GM23338 (cell line): ENCODE results near the gene BLZF1.

Experiments used
- POLR2AphosphoS5 ChIP-seq: IDR thresholded peaks from 2 replicates; pipeline ENCODE4 v1.6.1; 2016; ENCODE audit warnings: antibody characterized with exemption, low read depth
- REST ChIP-seq: IDR thresholded peaks from one replicate; pipeline ENCODE4 v1.6.1; 2018; ENCODE audit warnings: antibody characterized with exemption; ENCODE audit not compliant: unreplicated experiment

- TF ChIP-seq POLR2AphosphoS5 (no peak), REST (no peak)
Measured at GRCh38 chr1:169346036-169346589, 21.9 kb upstream of the BLZF1 start.
